HFF-Myc (cell line): Measurements from ENCODE around the gene FAT1.

Experiments
- DNase-seq: peaks from one replicate; pipeline ENCODE4 v3.0.0-alpha.2; 2011; ENCODE audit warnings: low read depth; ENCODE audit errors: extremely low read depth
- H3K4me3 ChIP-seq: replicated peaks from 2 replicates; pipeline ENCODE4 v1.5.1; 2011; ENCODE audit warnings: low read depth, mild to moderate bottlenecking, control low read depth, low read length
- CTCF ChIP-seq: IDR thresholded peaks from 2 replicates; pipeline ENCODE4 v1.5.1; 2012; ENCODE audit warnings: mild to moderate bottlenecking, low read depth, low read length, control low read depth; ENCODE audit errors: missing control alignments

The FAT1 gene

GRCh38 chr4:186701273-186701672, 22.4 kb downstream of the FAT1 start:
- no peak overlapping the region for H3K4me3 ChIP-seq
- no peak for DNase-seq

GRCh38 chr4:186700746-186701145, 22.9 kb downstream of the FAT1 start:
- TF ChIP-seq CTCF: no peak
- no peak for DNase-seq
- no peak overlapping the region for H3K4me3 ChIP-seq

More at GRCh38 chr4:186701273-186701672, 22.4 kb downstream of the FAT1 start:
- TF ChIP-seq CTCF: no peak

GRCh38 chr4:186699881-186700397, 23.7 kb downstream of the FAT1 start:
- no peak for TF ChIP-seq CTCF
- no peak for DNase-seq
- H3K4me3 ChIP-seq: no peak overlapping the region

GRCh38 chr4:186699298-186699697, 24.4 kb downstream of the FAT1 start:
- DNase-seq: no peak
- H3K4me3 ChIP-seq: no peak overlapping the region
- no peak for TF ChIP-seq CTCF

- DNase-seq: no peak
- no peak overlapping the region for H3K4me3 ChIP-seq
- no peak for TF ChIP-seq CTCF
These were observed 25.1 kb downstream of the FAT1 start for GRCh38 chr4:186698525-186698924.

GRCh38 chr4:186698028-186698427, 25.6 kb downstream of the FAT1 start:
- no peak for DNase-seq
- TF ChIP-seq CTCF: no peak
- no peak overlapping the region for H3K4me3 ChIP-seq

GRCh38 chr4:186695392-186695791, 28.3 kb downstream of the FAT1 start:
- no peak for TF ChIP-seq CTCF
- no peak for DNase-seq
- H3K4me3 ChIP-seq: no peak overlapping the region
